Measurements from ENCODE around the gene GFPT2.
"Not testable (repeated sequence)": the region's sequence is repeated elsewhere in the genome, so short reads cannot be mapped to it uniquely, and the experiment has no call there.

The GFPT2 gene

GRCh38 chr5:180304431-180305375 is 48.4 kb downstream of the GFPT2 start:
- no peak for DNase-seq (ENCODE audit: low read depth)

GRCh38 chr5:180304016-180304292 is 49.2 kb downstream of the GFPT2 start:
- DNase-seq (ENCODE audit: low read depth), result no peak

GRCh38 chr5:180303226-180304015 is 49.7 kb downstream of the GFPT2 start:
- DNase-seq (ENCODE audit: low read depth), result no peak

- DNase-seq (ENCODE audit: low read depth), result no peak
Measured at GRCh38 chr5:180302256-180302655, 50.9 kb downstream of the GFPT2 start.

GRCh38 chr5:180301253-180301652 is 51.9 kb downstream of the GFPT2 start:
- no peak for DNase-seq (ENCODE audit: low read depth)

GRCh38 chr5:180299526-180299925 is 53.6 kb downstream of the GFPT2 start:
- no peak for DNase-seq (ENCODE audit: low read depth)

- DNase-seq (ENCODE audit: low read depth), result not testable (repeated sequence)
Measured at GRCh38 chr5:180299014-180299413, 54.1 kb downstream of the GFPT2 start.

- no peak for DNase-seq (ENCODE audit: low read depth)
Measured at GRCh38 chr5:180297587-180298282, 55.4 kb downstream of the GFPT2 start.

- DNase-seq (ENCODE audit: low read depth), result no peak
Measured at GRCh38 chr5:180296771-180297170, 56.4 kb downstream of the GFPT2 start.

- DNase-seq (ENCODE audit: low read depth), result no peak
Measured at GRCh38 chr5:180294913-180295555, 58.1 kb downstream of the GFPT2 start.

GRCh38 chr5:180294411-180294810 is 58.7 kb downstream of the GFPT2 start:
- DNase-seq (ENCODE audit: low read depth), result no peak

- DNase-seq (ENCODE audit: low read depth), result peak; percentile 78
Measured at GRCh38 chr5:180291943-180292831, 60.9 kb downstream of the GFPT2 start, which contains the start of gene MAPK9. TSS of gene MAPK9 (minus strand) at chr5:180292083. CDS start at chr5:180280561, 11,522 bp downstream.

- no peak for DNase-seq (ENCODE audit: low read depth)
Measured at GRCh38 chr5:180291234-180291940, 61.7 kb downstream of the GFPT2 start.

- DNase-seq (ENCODE audit: low read depth), result no peak
Measured at GRCh38 chr5:180290568-180291233, 62.4 kb downstream of the GFPT2 start.

GRCh38 chr5:180289966-180290365 is 63.2 kb downstream of the GFPT2 start:
- DNase-seq (ENCODE audit: low read depth), result no peak

GRCh38 chr5:180289433-180289832 is 63.7 kb downstream of the GFPT2 start:
- DNase-seq (ENCODE audit: low read depth), result no peak

- DNase-seq (ENCODE audit: low read depth), result no peak
Measured at GRCh38 chr5:180287868-180288267, 65.3 kb downstream of the GFPT2 start.

- DNase-seq (ENCODE audit: low read depth), result no peak
Measured at GRCh38 chr5:180287404-180287803, 65.7 kb downstream of the GFPT2 start.

GRCh38 chr5:180284149-180284548 is 69.0 kb downstream of the GFPT2 start:
- DNase-seq (ENCODE audit: low read depth), result no peak

Measured in T-helper 22 cell (primary cell).